GM21529 (cell line): ENCODE measurements around the gene KMT2E.

Source experiments
- ATAC-seq: cut with Tn5 transposase; IDR thresholded peaks from one replicate; pipeline ENCODE4 v1.9.1; 2021; ENCODE audit not compliant: unreplicated experiment

Gene KMT2E

GRCh38 chr7:105009667-105010503 is 4.1 kb upstream of the KMT2E start:
- ATAC-seq, result no peak

GRCh38 chr7:105010504-105011130 is 3.4 kb upstream of the KMT2E start:
- ATAC-seq, result no peak

GRCh38 chr7:105011141-105011830 is 2.7 kb upstream of the KMT2E start:
- ATAC-seq, result no peak

- ATAC-seq, result no peak
These were observed 2.0 kb upstream of the KMT2E start for GRCh38 chr7:105011831-105012502.

GRCh38 chr7:105012503-105013220 is 1.3 kb upstream of the KMT2E start:
- ATAC-seq, result peak; percentile 70

- ATAC-seq, result peak; percentile 30
These were observed 687 bp upstream of the KMT2E start for GRCh38 chr7:105013221-105013815.

- ATAC-seq, result peak; percentile 11
These were observed 836 bp downstream of the KMT2E start for GRCh38 chr7:105014693-105015389.

- no peak for ATAC-seq
These were observed 1.5 kb downstream of the KMT2E start for GRCh38 chr7:105015390-105015965.

GRCh38 chr7:105016068-105016708 is 2.2 kb downstream of the KMT2E start:
- ATAC-seq, result no peak

- no peak for ATAC-seq
These were observed 3.0 kb downstream of the KMT2E start for GRCh38 chr7:105016709-105017656.

- ATAC-seq, result no peak
These were observed 3.8 kb downstream of the KMT2E start for GRCh38 chr7:105017657-105018365.

- ATAC-seq, result no peak
These were observed 5.3 kb downstream of the KMT2E start for GRCh38 chr7:105019269-105019668.

- ATAC-seq, result no peak
These were observed 6.9 kb downstream of the KMT2E start for GRCh38 chr7:105020926-105021325.

- no peak for ATAC-seq
These were observed 7.3 kb downstream of the KMT2E start for GRCh38 chr7:105021352-105021751.

GRCh38 chr7:105021967-105022366 is 8.0 kb downstream of the KMT2E start:
- ATAC-seq, result no peak

- no peak for ATAC-seq
These were observed 8.5 kb downstream of the KMT2E start for GRCh38 chr7:105022458-105022857.

- no peak for ATAC-seq
These were observed 10.7 kb downstream of the KMT2E start for GRCh38 chr7:105024734-105025133.
